ENCODE measurements around the gene RYR2. TPM values are rescaled to one million over a fixed set of nuclear protein-coding genes. Genes with fewer than 3 reads are reported as not detected.
A peak's percentile ranks its signal among the peaks of the same experiment; 100 is the strongest.

Gene RYR2
- total and polyA plus RNA-seq, 2 donors (not counting 1 experiment from before 2014, with no cell fraction given), result not detected

GRCh38 chr1:237386362-237387143 lies 344.6 kb downstream of the RYR2 start:
- Mint-ChIP-seq H3K27me3 (no peaks in the 10 kb centered on the region), H3K4me1 (no peaks in the 10 kb centered on the region), H3K4me3 (no peak overlapping the region), H3K27ac (no peak overlapping the region), H3K9me3 (ENCODE audit: insufficient read depth) (no peaks in the 10 kb centered on the region)
- Histone ChIP-seq H3K9ac (ENCODE audit: low read length) (no peak overlapping the region), H3K4me1 (ENCODE audit: control insufficient read depth in 2 of 2, insufficient read depth in 2 of 2, low read length in 2 of 2) (no peaks in the 10 kb centered on the region), H3K4me3 (ENCODE audit: control extremely low read depth in 1 of 5, extremely low read depth in 1 of 5, insufficient read depth in 1 of 5, low read depth in 2 of 5, low read length in 4 of 5) (no peak overlapping the region), H3K27me3 (replicated peaks in 1 of 4; ENCODE audit: control extremely low read depth in 1 of 4, control insufficient read depth in 3 of 4, insufficient read depth in 4 of 4, low read length in 3 of 4) (no peaks in the 10 kb centered on the region), H4K20me1 (ENCODE audit: control insufficient read depth, insufficient read depth, low read length, poor library complexity, severe bottlenecking) (no peaks in the 10 kb centered on the region), H3K36me3 (replicated peaks in 1 of 2; ENCODE audit: control extremely low read depth in 1 of 2, control insufficient read depth in 1 of 2, extremely low read depth in 1 of 2, insufficient read depth in 2 of 2, low read length in 1 of 2) (no peaks in the 10 kb centered on the region), H2AFZ (ENCODE audit: insufficient read depth, low read depth, low read length, poor library complexity, severe bottlenecking) (no peak overlapping the region), H3K4me2 (replicated peaks; ENCODE audit: low read depth, low read length, poor library complexity, severe bottlenecking) (no peak overlapping the region), H3K27ac (ENCODE audit: low read length in 2 of 2) (no peak overlapping the region), H3K9me3 (ENCODE audit: control extremely low read depth in 1 of 3, control insufficient read depth in 2 of 3, insufficient read depth in 1 of 3, low read length in 2 of 3) (no peaks in the 10 kb centered on the region), H3K79me2 (ENCODE audit: control insufficient read depth, insufficient read depth, low read length) (no peaks in the 10 kb centered on the region)
- POLR2A ChIA-PET, result no interaction called here
- intact Hi-C loops (cut with micrococcal nuclease), result no loop called here
- CTCF ChIA-PET, result interaction anchor here (1.0 to 1.7 kb wide), 4 partner anchors 10 to 1282 kb away, joined by 3 to 5 read pairs (median 3); no protein-coding TSS in a partner anchor
- WGBS (ENCODE audit: insufficient coverage), result 73% methylated on average over 4 of the region's 8 CpGs
- DNase-seq (no peak), ATAC-seq (ENCODE audit: low read depth) (no peak)
- TF ChIP-seq CTCF (IDR thresholded peaks at IDR 0.05) (peak; percentile 48), EZH2 (IDR thresholded peaks at IDR 0.05; ENCODE audit: borderline replicate concordance, insufficient read depth, low read depth, low read length, poor library complexity, severe bottlenecking) (no peak)

- no peaks in the 10 kb centered on the region for H3K36me3 ChIP-seq (replicated peaks in 1 of 2; ENCODE audit: control extremely low read depth in 1 of 2, control insufficient read depth in 1 of 2, extremely low read depth in 1 of 2, insufficient read depth in 2 of 2, low read length in 1 of 2)
- Mint-ChIP-seq H3K27ac (no peak overlapping the region), H3K27me3 (no peaks in the 10 kb centered on the region), H3K4me1 (no peaks in the 10 kb centered on the region), H3K4me3 (no peak overlapping the region), H3K9me3 (ENCODE audit: insufficient read depth) (no peaks in the 10 kb centered on the region)
- ChIA-PET CTCF (interaction anchor here (1.0 to 1.7 kb wide), 4 partner anchors 10 to 1282 kb away, joined by 3 to 5 read pairs (median 3); no protein-coding TSS in a partner anchor), POLR2A (no interaction called here)
- ATAC-seq (ENCODE audit: low read depth), result no peak
- intact Hi-C loops (cut with micrococcal nuclease), result no loop called here
- H3K9ac ChIP-seq (ENCODE audit: low read length), result no peak overlapping the region
- H4K20me1 ChIP-seq (ENCODE audit: control insufficient read depth, insufficient read depth, low read length, poor library complexity, severe bottlenecking), result no peaks in the 10 kb centered on the region
- no peak overlapping the region for H3K4me2 ChIP-seq (replicated peaks; ENCODE audit: low read depth, low read length, poor library complexity, severe bottlenecking)
- no peaks in the 10 kb centered on the region for H3K9me3 ChIP-seq (ENCODE audit: control extremely low read depth in 1 of 3, control insufficient read depth in 2 of 3, insufficient read depth in 1 of 3, low read length in 2 of 3)
- no peaks in the 10 kb centered on the region for H3K79me2 ChIP-seq (ENCODE audit: control insufficient read depth, insufficient read depth, low read length)
- DNase-seq, result no peak
- H3K27me3 ChIP-seq (replicated peaks in 1 of 4; ENCODE audit: control extremely low read depth in 1 of 4, control insufficient read depth in 3 of 4, insufficient read depth in 4 of 4, low read length in 3 of 4), result no peaks in the 10 kb centered on the region
- WGBS (ENCODE audit: insufficient coverage), result 78% methylated on average over 4 of the region's 5 CpGs
- no peak overlapping the region for H2AFZ ChIP-seq (ENCODE audit: insufficient read depth, low read depth, low read length, poor library complexity, severe bottlenecking)
- no peak overlapping the region for H3K4me3 ChIP-seq (ENCODE audit: control extremely low read depth in 1 of 5, extremely low read depth in 1 of 5, insufficient read depth in 1 of 5, low read depth in 2 of 5, low read length in 4 of 5)
- no peak overlapping the region for H3K27ac ChIP-seq (ENCODE audit: low read length in 2 of 2)
- H3K4me1 ChIP-seq (ENCODE audit: control insufficient read depth in 2 of 2, insufficient read depth in 2 of 2, low read length in 2 of 2), result no peaks in the 10 kb centered on the region
- TF ChIP-seq EZH2 (IDR thresholded peaks at IDR 0.05; ENCODE audit: borderline replicate concordance, insufficient read depth, low read depth, low read length, poor library complexity, severe bottlenecking), result no peak
- TF ChIP-seq CTCF (IDR thresholded peaks at IDR 0.05), result no peak
Measured at GRCh38 chr1:237387144-237387505, 345.1 kb downstream of the RYR2 start.
